ENCODE results near the gene CHRNB4.

The CHRNB4 gene

GRCh38 chr15:78629031-78629715 is 11.8 kb downstream of the CHRNB4 start:
- no peak for TF ChIP-seq CTCF (IDR thresholded peaks at IDR 0.05)
- H3K27me3 ChIP-seq: peaks cover 0 to 46% of the 10 kb centered on the region in 2 donors
- no peaks in the 10 kb centered on the region for H3K4me1 ChIP-seq
- peaks cover 0 to 17% (median 8%) of the 10 kb centered on the region in 3 donors for H3K9me3 ChIP-seq
- DNase-seq: peak in 1 of 2 donors; percentile 55
- no peak overlapping the region for H3K4me3 ChIP-seq
- H3K27ac ChIP-seq: no peak overlapping the region
- H3K36me3 ChIP-seq: no peaks in the 10 kb centered on the region
- intact Hi-C loops (cut with DNase I; ENCODE audit: low total_unique reads): no loop called here

GRCh38 chr15:78628227-78628626 is 12.8 kb downstream of the CHRNB4 start:
- DNase-seq: peak in 1 of 2 donors; percentile 12
- no peak overlapping the region for H3K4me3 ChIP-seq
- TF ChIP-seq CTCF (IDR thresholded peaks at IDR 0.05): no peak
- peaks cover 0 to 51% of the 10 kb centered on the region in 2 donors for H3K27me3 ChIP-seq
- peaks cover 0 to 8% (median 0%) of the 10 kb centered on the region in 3 donors for H3K9me3 ChIP-seq
- no peaks in the 10 kb centered on the region for H3K4me1 ChIP-seq
- H3K27ac ChIP-seq: no peak overlapping the region
- H3K36me3 ChIP-seq: no peaks in the 10 kb centered on the region
- intact Hi-C loops (cut with DNase I; ENCODE audit: low total_unique reads): no loop called here

GRCh38 chr15:78627348-78627747 is 13.7 kb downstream of the CHRNB4 start:
- Histone ChIP-seq H3K4me3 (no peak overlapping the region), H3K27me3 (peaks cover 0 to 57% of the 10 kb centered on the region in 2 donors), H3K4me1 (no peaks in the 10 kb centered on the region), H3K36me3 (no peaks in the 10 kb centered on the region), H3K27ac (no peak overlapping the region), H3K9me3 (no peaks in the 10 kb centered on the region)
- intact Hi-C loops (cut with DNase I; ENCODE audit: low total_unique reads): no loop called here
- peak in 1 of 2 donors; percentile 21 for DNase-seq
- TF ChIP-seq CTCF (IDR thresholded peaks at IDR 0.05): no peak

- H3K27ac ChIP-seq: no peak overlapping the region
- H3K27me3 ChIP-seq: peaks cover 0 to 66% of the 10 kb centered on the region in 2 donors
- DNase-seq: no peak
- H3K36me3 ChIP-seq: no peaks in the 10 kb centered on the region
- no peaks in the 10 kb centered on the region for H3K4me1 ChIP-seq
- H3K4me3 ChIP-seq: no peak overlapping the region
- no peak for TF ChIP-seq CTCF (IDR thresholded peaks at IDR 0.05)
- no peaks in the 10 kb centered on the region for H3K9me3 ChIP-seq
- intact Hi-C loops (cut with DNase I; ENCODE audit: low total_unique reads): no loop called here
These were observed 14.5 kb downstream of the CHRNB4 start for GRCh38 chr15:78626381-78626995.

GRCh38 chr15:78625606-78626280 is 15.3 kb downstream of the CHRNB4 start:
- Histone ChIP-seq H3K27me3 (peaks cover 0 to 73% of the 10 kb centered on the region in 2 donors), H3K4me1 (peaks cover 0 to 5% (median 5%) of the 10 kb centered on the region in 4 donors), H3K4me3 (no peak overlapping the region), H3K36me3 (no peaks in the 10 kb centered on the region), H3K27ac (no peak overlapping the region), H3K9me3 (no peaks in the 10 kb centered on the region)
- no peak for TF ChIP-seq CTCF (IDR thresholded peaks at IDR 0.05)
- DNase-seq: peak in 1 of 2 donors; percentile 25
- intact Hi-C loops (cut with DNase I; ENCODE audit: low total_unique reads): no loop called here

Data from tibial artery (tissue), 4 donors.